Measurements from ENCODE around the gene P2RY6.

Gene P2RY6

GRCh38 chr11:73233692-73234470 lies 38.3 kb upstream of the P2RY6 start:
- Mint-ChIP-seq H3K27ac (no peak overlapping the region), H3K4me1 (no peaks in the 10 kb centered on the region), H3K27me3 (no peaks in the 10 kb centered on the region), H3K9me3 (no peaks in the 10 kb centered on the region), H3K4me3 (no peak overlapping the region), H3K36me3 (no peaks in the 10 kb centered on the region)

- H3K27me3 Mint-ChIP-seq: no peaks in the 10 kb centered on the region
- H3K36me3 Mint-ChIP-seq: no peaks in the 10 kb centered on the region
- H3K4me3 Mint-ChIP-seq: no peak overlapping the region
- no peaks in the 10 kb centered on the region for H3K4me1 Mint-ChIP-seq
- no peaks in the 10 kb centered on the region for H3K9me3 Mint-ChIP-seq
- H3K27ac Mint-ChIP-seq: no peak overlapping the region
These were observed 37.5 kb upstream of the P2RY6 start for GRCh38 chr11:73234471-73235181.

GRCh38 chr11:73235236-73235786 lies 36.8 kb upstream of the P2RY6 start:
- no peaks in the 10 kb centered on the region for H3K27me3 Mint-ChIP-seq
- H3K36me3 Mint-ChIP-seq: no peaks in the 10 kb centered on the region
- no peaks in the 10 kb centered on the region for H3K4me1 Mint-ChIP-seq
- H3K27ac Mint-ChIP-seq: no peak overlapping the region
- no peak overlapping the region for H3K4me3 Mint-ChIP-seq
- no peaks in the 10 kb centered on the region for H3K9me3 Mint-ChIP-seq

- no peaks in the 10 kb centered on the region for H3K36me3 Mint-ChIP-seq
- H3K27me3 Mint-ChIP-seq: no peaks in the 10 kb centered on the region
- H3K4me1 Mint-ChIP-seq: no peaks in the 10 kb centered on the region
- H3K9me3 Mint-ChIP-seq: no peaks in the 10 kb centered on the region
- no peak overlapping the region for H3K27ac Mint-ChIP-seq
- no peak overlapping the region for H3K4me3 Mint-ChIP-seq
These were observed 35.9 kb upstream of the P2RY6 start for GRCh38 chr11:73236205-73236765.

- Mint-ChIP-seq H3K36me3 (no peaks in the 10 kb centered on the region), H3K27ac (no peak overlapping the region), H3K4me1 (no peaks in the 10 kb centered on the region), H3K27me3 (no peaks in the 10 kb centered on the region), H3K4me3 (no peak overlapping the region), H3K9me3 (no peaks in the 10 kb centered on the region)
These were observed 35.3 kb upstream of the P2RY6 start for GRCh38 chr11:73236854-73237253.

- no peaks in the 10 kb centered on the region for H3K36me3 Mint-ChIP-seq
- H3K27ac Mint-ChIP-seq: no peak overlapping the region
- H3K27me3 Mint-ChIP-seq: no peaks in the 10 kb centered on the region
- H3K4me1 Mint-ChIP-seq: no peaks in the 10 kb centered on the region
- H3K4me3 Mint-ChIP-seq: no peak overlapping the region
- H3K9me3 Mint-ChIP-seq: no peaks in the 10 kb centered on the region
These were observed 34.5 kb upstream of the P2RY6 start for GRCh38 chr11:73237471-73238290.

- Mint-ChIP-seq H3K36me3 (no peaks in the 10 kb centered on the region), H3K4me1 (no peaks in the 10 kb centered on the region), H3K9me3 (no peaks in the 10 kb centered on the region), H3K27me3 (no peaks in the 10 kb centered on the region), H3K4me3 (no peak overlapping the region), H3K27ac (no peak overlapping the region)
These were observed 33.0 kb upstream of the P2RY6 start for GRCh38 chr11:73239111-73239521.

GRCh38 chr11:73239571-73240189 lies 32.5 kb upstream of the P2RY6 start:
- no peaks in the 10 kb centered on the region for H3K4me1 Mint-ChIP-seq
- H3K4me3 Mint-ChIP-seq: no peak overlapping the region
- no peak overlapping the region for H3K27ac Mint-ChIP-seq
- no peaks in the 10 kb centered on the region for H3K36me3 Mint-ChIP-seq
- H3K9me3 Mint-ChIP-seq: no peaks in the 10 kb centered on the region
- no peaks in the 10 kb centered on the region for H3K27me3 Mint-ChIP-seq

- Mint-ChIP-seq H3K4me1 (no peaks in the 10 kb centered on the region), H3K36me3 (no peaks in the 10 kb centered on the region), H3K4me3 (no peak overlapping the region)
These were observed 31.9 kb upstream of the P2RY6 start for GRCh38 chr11:73240190-73240781.

GRCh38 chr11:73241300-73241699 lies 30.8 kb upstream of the P2RY6 start:
- H3K9me3 Mint-ChIP-seq: no peaks in the 10 kb centered on the region
- H3K4me3 Mint-ChIP-seq: no peak overlapping the region
- no peaks in the 10 kb centered on the region for H3K27me3 Mint-ChIP-seq
- H3K27ac Mint-ChIP-seq: no peak overlapping the region
- no peaks in the 10 kb centered on the region for H3K36me3 Mint-ChIP-seq
- no peaks in the 10 kb centered on the region for H3K4me1 Mint-ChIP-seq

More at GRCh38 chr11:73240190-73240781, 31.9 kb upstream of the P2RY6 start:
- Mint-ChIP-seq H3K27me3 (no peaks in the 10 kb centered on the region), H3K9me3 (no peaks in the 10 kb centered on the region), H3K27ac (no peak overlapping the region)

GRCh38 chr11:73242251-73243092 lies 29.7 kb upstream of the P2RY6 start:
- no peaks in the 10 kb centered on the region for H3K9me3 Mint-ChIP-seq
- H3K4me3 Mint-ChIP-seq: no peak overlapping the region
- no peak overlapping the region for H3K27ac Mint-ChIP-seq
- no peaks in the 10 kb centered on the region for H3K36me3 Mint-ChIP-seq
- no peaks in the 10 kb centered on the region for H3K4me1 Mint-ChIP-seq
- no peaks in the 10 kb centered on the region for H3K27me3 Mint-ChIP-seq

- H3K4me3 Mint-ChIP-seq: no peak overlapping the region
- no peaks in the 10 kb centered on the region for H3K27me3 Mint-ChIP-seq
- H3K36me3 Mint-ChIP-seq: no peaks in the 10 kb centered on the region
- H3K27ac Mint-ChIP-seq: no peak overlapping the region
- H3K4me1 Mint-ChIP-seq: no peaks in the 10 kb centered on the region
- H3K9me3 Mint-ChIP-seq: no peaks in the 10 kb centered on the region
These were observed 29.0 kb upstream of the P2RY6 start for GRCh38 chr11:73243093-73243485.

- Mint-ChIP-seq H3K4me3 (no peak overlapping the region), H3K4me1 (no peaks in the 10 kb centered on the region), H3K27me3 (no peaks in the 10 kb centered on the region), H3K27ac (no peak overlapping the region), H3K36me3 (no peaks in the 10 kb centered on the region), H3K9me3 (no peaks in the 10 kb centered on the region)
These were observed 27.4 kb upstream of the P2RY6 start for GRCh38 chr11:73244589-73245240.

GRCh38 chr11:73245461-73245860 lies 26.7 kb upstream of the P2RY6 start:
- no peaks in the 10 kb centered on the region for H3K4me1 Mint-ChIP-seq
- H3K36me3 Mint-ChIP-seq: no peaks in the 10 kb centered on the region
- no peaks in the 10 kb centered on the region for H3K27me3 Mint-ChIP-seq
- H3K4me3 Mint-ChIP-seq: no peak overlapping the region
- H3K9me3 Mint-ChIP-seq: no peaks in the 10 kb centered on the region
- H3K27ac Mint-ChIP-seq: no peak overlapping the region
